Memory B cell (primary cell): Measurements from ENCODE around the gene ESYT1.

Experiments
- ATAC-seq: fragments of 150-1000 bp; cut with Tn5 transposase; 2 replicates; pipeline ENCODE4 v1.10.0; 2021; ENCODE audit warnings: low read depth, mild to moderate bottlenecking, moderate library complexity
- DNase-seq, 2 donors: peaks; one replicate each; pipeline ENCODE4 v3.0.0; 2022; ENCODE audit warnings: low spot score in 2 of 2
- H3K27ac Mint-ChIP-seq: one replicate; pipeline ENCODE4 v1.8.0; 2022; ENCODE audit warnings: mild to moderate bottlenecking, moderate library complexity, mixed read lengths
- H3K27me3 Mint-ChIP-seq: one replicate; pipeline ENCODE4 v1.8.0; 2022; ENCODE audit warnings: mixed read lengths
- H3K36me3 Mint-ChIP-seq: one replicate; pipeline ENCODE4 v1.8.0; 2022; ENCODE audit warnings: mild to moderate bottlenecking, mixed read lengths
- H3K4me1 Mint-ChIP-seq: one replicate; pipeline ENCODE4 v1.8.0; 2022; ENCODE audit warnings: mixed read lengths
- H3K4me3 Mint-ChIP-seq: one replicate; pipeline ENCODE4 v1.8.0; 2022; ENCODE audit warnings: mild to moderate bottlenecking, moderate library complexity, mixed read lengths
- H3K9me3 Mint-ChIP-seq: one replicate; pipeline ENCODE4 v1.8.0; 2022; ENCODE audit warnings: mixed read lengths

ESYT1 gene

DNA sequence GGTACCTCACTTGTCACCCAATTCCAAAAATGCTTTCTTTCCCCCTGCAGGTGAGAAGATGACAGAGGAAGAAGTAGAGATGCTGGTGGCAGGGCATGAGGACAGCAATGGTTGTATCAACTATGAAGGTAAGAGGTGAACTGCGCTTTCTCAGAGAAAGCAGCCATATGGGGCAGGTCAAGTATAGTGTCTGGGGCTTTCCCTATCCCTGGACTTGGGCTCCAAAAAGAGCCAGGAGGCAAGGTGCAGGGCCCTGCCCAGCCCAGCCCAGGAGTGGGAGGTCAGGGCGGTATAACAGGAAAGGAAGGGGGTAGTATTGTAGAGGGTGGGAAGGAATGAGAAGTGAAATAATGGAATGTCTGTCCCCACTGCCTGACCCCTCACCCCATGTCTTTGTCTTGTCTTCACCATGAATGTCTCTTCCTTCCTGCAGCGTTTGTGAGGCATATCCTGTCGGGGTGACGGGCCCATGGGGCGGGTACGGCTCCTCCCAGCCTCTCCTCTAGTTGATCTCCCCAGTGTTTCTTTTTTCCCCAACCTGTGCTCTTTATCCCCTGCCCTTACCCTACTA lies 32.2 kb downstream of the ESYT1 start:
- H3K4me3 Mint-ChIP-seq: peak overlapping the region; percentile 96
- H3K36me3 Mint-ChIP-seq: peaks cover 27% of the 10 kb centered on the region
- no peaks in the 10 kb centered on the region for H3K27me3 Mint-ChIP-seq
- peak overlapping the region; percentile 98 for H3K27ac Mint-ChIP-seq
- DNase-seq (no peak), ATAC-seq (no peak)
- H3K9me3 Mint-ChIP-seq: no peaks in the 10 kb centered on the region
- peaks cover 35% of the 10 kb centered on the region for H3K4me1 Mint-ChIP-seq

GRCh38 chr12:56160894-56161689 lies 33.0 kb downstream of the ESYT1 start:
- DNase-seq: no peak
- peaks cover 30% of the 10 kb centered on the region for H3K4me1 Mint-ChIP-seq
- peaks cover 27% of the 10 kb centered on the region for H3K36me3 Mint-ChIP-seq
- peak overlapping the region; percentile 98 for H3K27ac Mint-ChIP-seq
- no peaks in the 10 kb centered on the region for H3K27me3 Mint-ChIP-seq
- H3K4me3 Mint-ChIP-seq: peak overlapping the region; percentile 96
- no peak for ATAC-seq
- no peaks in the 10 kb centered on the region for H3K9me3 Mint-ChIP-seq

DNA sequence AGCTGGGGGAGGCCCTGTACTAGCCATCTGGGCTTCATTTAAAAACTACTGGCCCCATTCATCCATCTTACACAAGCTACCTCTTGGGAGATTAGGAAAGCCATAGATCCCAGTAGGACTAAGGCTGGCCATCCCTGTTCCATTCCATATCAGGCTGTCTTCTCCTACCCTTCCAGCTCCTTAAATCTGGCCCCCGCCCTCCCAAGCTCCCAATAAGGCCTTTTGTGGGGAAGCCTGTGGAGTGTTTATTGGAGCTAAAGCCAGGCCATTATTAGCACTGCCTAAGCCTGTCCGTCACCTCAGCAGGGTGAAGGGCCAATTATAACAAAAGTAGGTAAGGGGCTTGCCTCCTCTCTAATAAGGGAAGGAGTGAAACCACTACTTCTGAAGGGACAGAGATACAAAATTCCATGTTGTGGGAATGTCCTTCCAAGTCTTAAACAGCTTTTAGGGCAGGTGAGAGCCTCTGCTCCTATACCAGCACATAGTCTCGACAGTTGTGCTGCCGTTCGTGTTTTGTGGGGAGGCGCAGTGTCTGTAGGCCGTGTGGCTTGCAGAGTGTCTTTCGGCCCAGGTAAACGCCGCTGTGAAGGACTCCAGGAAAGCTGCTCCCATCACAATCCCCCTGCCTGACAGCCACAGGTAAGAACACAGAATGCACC lies 33.8 kb downstream of the ESYT1 start:
- Mint-ChIP-seq H3K27ac (peak overlapping the region; percentile 98), H3K4me3 (no peak overlapping the region), H3K36me3 (peaks cover 27% of the 10 kb centered on the region), H3K27me3 (no peaks in the 10 kb centered on the region), H3K4me1 (peaks cover 30% of the 10 kb centered on the region), H3K9me3 (no peaks in the 10 kb centered on the region)
- DNase-seq (no peak), ATAC-seq (no peak)

DNA sequence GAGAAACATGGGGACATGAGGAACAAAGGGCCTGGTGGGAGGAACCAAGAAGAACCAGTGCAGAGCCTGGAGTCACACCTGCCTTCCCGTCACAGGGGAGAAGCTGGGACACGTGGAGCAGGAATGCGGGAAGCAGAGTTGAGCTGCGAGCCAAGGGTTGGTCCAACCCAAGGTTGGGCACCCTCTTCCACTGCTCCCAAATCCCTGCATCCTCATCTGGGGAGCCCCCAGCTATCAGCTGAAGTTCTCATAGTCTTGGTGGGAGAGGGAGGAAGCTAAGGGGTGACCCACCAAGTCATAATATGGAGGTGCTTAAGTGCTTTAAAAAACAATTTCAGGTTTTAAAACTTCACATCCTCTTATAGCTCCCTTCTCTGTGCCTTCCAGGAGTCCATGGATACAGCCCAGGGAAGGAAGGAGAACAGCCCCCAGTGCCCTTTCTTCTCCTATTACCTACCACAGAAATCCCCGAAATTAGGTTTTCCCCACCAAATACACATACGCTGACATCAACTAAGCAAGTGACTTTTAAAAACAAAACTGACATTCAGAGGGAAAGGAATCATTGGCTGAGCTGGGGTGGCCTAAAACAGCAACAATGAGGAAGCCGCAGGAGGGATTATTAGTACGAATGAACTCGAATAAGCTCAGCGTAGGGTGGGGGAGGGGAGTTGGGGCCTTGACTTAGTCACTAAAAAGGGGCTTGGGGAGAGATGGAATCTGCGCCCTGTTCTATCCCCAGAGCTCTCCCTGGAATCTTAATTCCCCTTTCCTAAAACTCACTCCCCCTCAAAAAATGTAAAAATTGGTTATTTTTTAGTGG lies 34.6 kb downstream of the ESYT1 start:
- Mint-ChIP-seq H3K4me3 (no peak overlapping the region), H3K4me1 (peaks cover 28% of the 10 kb centered on the region), H3K36me3 (peaks cover 31% of the 10 kb centered on the region), H3K27ac (no peak overlapping the region), H3K27me3 (no peaks in the 10 kb centered on the region), H3K9me3 (no peaks in the 10 kb centered on the region)
- no peak for ATAC-seq
- no peak for DNase-seq

GRCh38 chr12:56163533-56164344 lies 35.7 kb downstream of the ESYT1 start:
- Mint-ChIP-seq H3K27me3 (no peaks in the 10 kb centered on the region), H3K4me3 (no peak overlapping the region), H3K9me3 (no peaks in the 10 kb centered on the region), H3K36me3 (peaks cover 34% of the 10 kb centered on the region), H3K4me1 (peaks cover 23% of the 10 kb centered on the region), H3K27ac (no peak overlapping the region)
- DNase-seq (no peak), ATAC-seq (no peak)

DNA sequence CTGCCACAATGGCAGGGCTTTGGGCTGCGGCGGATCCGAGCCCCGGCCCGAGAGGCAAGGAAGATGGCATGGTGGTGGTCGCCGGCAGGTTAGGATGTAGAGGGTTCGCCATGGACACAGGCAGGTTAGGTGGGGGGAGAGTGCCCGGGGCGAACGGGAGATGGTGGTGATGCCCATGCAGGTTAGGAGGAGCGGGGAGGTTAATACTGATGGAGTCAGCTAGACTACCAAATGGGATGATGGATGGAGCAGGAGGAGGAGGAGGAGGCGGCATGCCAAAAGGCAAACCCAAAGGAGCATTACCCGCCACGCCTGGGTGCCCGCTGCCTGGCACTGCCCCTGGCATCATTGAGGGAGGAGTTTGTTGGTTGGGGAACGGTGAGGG lies 36.3 kb downstream of the ESYT1 start:
- Mint-ChIP-seq H3K36me3 (peaks cover 37% of the 10 kb centered on the region), H3K4me1 (peaks cover 17% of the 10 kb centered on the region), H3K4me3 (no peak overlapping the region), H3K9me3 (no peaks in the 10 kb centered on the region), H3K27ac (no peak overlapping the region), H3K27me3 (no peaks in the 10 kb centered on the region)
- no peak for DNase-seq
- ATAC-seq: no peak

DNA sequence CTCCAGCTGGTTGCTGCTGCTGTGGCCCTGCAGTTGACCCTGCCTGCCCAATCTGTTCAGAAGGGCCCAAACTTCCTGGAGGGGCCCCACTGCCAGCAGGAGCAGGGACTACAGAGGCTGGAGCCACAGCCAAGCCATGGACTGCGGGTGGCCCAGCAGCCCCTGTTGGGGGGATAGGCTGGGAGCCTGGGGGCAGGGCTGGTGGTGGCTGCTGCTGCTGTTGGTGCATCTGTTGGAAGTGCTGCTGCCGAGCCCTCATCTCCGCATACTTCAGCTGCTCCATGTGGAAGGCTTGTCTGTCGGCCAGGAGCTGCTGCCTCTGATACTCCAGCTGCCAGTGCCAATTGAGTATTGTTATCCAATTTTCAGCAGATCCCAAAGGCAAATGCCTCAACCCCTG lies 37.3 kb downstream of the ESYT1 start:
- Mint-ChIP-seq H3K36me3 (peaks cover 39% of the 10 kb centered on the region), H3K4me1 (peaks cover 7% of the 10 kb centered on the region), H3K4me3 (no peak overlapping the region), H3K27me3 (no peaks in the 10 kb centered on the region), H3K27ac (peak overlapping the region; percentile 38), H3K9me3 (no peaks in the 10 kb centered on the region)
- DNase-seq: no peak
- no peak for ATAC-seq

DNA sequence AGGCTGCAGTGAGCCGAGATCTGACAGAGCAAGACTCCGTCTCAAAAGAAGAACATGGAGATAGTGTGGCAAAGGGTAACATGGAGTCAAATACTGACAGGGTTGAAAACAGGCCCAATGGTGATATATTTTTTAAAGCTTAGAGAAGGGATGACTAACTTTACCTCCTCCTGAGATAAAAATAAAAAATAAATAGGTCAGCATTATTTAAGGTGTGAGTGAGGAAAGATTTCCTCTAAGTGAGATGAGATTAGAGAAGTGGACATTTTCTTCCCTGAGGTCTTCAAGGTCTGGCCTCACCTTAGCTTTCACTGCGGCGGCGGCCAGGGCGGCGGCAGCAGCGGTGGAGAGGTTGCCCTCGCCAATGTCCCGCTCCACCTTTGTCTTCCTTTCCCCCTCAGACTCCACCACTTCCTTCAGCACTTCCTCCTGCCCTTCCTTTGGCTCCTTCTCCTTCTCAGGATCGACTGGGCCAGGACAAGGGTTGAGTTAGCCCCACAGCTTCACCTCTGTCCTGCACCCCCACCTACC lies 41.2 kb downstream of the ESYT1 start:
- no peaks in the 10 kb centered on the region for H3K4me1 Mint-ChIP-seq
- ATAC-seq: no peak
- H3K9me3 Mint-ChIP-seq: no peaks in the 10 kb centered on the region
- H3K27me3 Mint-ChIP-seq: no peaks in the 10 kb centered on the region
- H3K27ac Mint-ChIP-seq: peak overlapping the region; percentile 67
- DNase-seq: no peak
- H3K36me3 Mint-ChIP-seq: peaks cover 39% of the 10 kb centered on the region
- H3K4me3 Mint-ChIP-seq: no peak overlapping the region

- ATAC-seq: no peak
- H3K27me3 Mint-ChIP-seq: no peaks in the 10 kb centered on the region
- no peak for DNase-seq
- H3K4me3 Mint-ChIP-seq: no peak overlapping the region
- H3K27ac Mint-ChIP-seq: no peak overlapping the region
- no peaks in the 10 kb centered on the region for H3K4me1 Mint-ChIP-seq
- no peaks in the 10 kb centered on the region for H3K9me3 Mint-ChIP-seq
- H3K36me3 Mint-ChIP-seq: peaks cover 40% of the 10 kb centered on the region
These were observed 44.8 kb downstream of the ESYT1 start for GRCh38 chr12:56172839-56173238.

- Mint-ChIP-seq H3K4me3 (no peak overlapping the region), H3K4me1 (no peaks in the 10 kb centered on the region), H3K36me3 (peaks cover 37% of the 10 kb centered on the region), H3K27ac (no peak overlapping the region), H3K9me3 (no peaks in the 10 kb centered on the region), H3K27me3 (no peaks in the 10 kb centered on the region)
- DNase-seq (no peak), ATAC-seq (no peak)
These were observed 50.3 kb downstream of the ESYT1 start for GRCh38 chr12:56178347-56178746.

DNA sequence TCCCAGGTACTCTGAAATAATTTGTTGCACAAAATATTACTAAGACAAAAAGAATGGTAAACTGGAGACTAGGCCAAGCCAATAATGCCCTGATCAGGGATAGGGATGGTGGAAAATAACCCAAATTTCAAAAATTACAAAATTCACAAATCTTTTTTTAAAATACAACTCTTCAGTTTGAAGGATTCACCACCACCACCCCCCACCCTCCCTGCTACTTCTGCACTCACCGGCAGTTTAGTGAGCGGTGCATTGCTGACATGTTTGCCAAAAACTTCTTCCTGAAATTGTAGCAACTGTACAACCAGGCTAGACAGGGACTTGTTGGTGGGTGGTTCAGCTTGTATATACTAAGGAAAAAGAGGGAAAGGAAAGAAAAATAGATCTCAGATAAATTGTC lies 58.9 kb downstream of the ESYT1 start:
- Mint-ChIP-seq H3K27ac (no peak overlapping the region), H3K9me3 (no peaks in the 10 kb centered on the region), H3K27me3 (no peaks in the 10 kb centered on the region), H3K36me3 (peaks cover 12% of the 10 kb centered on the region), H3K4me1 (peaks cover 29% of the 10 kb centered on the region), H3K4me3 (no peak overlapping the region)
- DNase-seq: no peak
- no peak for ATAC-seq

DNA sequence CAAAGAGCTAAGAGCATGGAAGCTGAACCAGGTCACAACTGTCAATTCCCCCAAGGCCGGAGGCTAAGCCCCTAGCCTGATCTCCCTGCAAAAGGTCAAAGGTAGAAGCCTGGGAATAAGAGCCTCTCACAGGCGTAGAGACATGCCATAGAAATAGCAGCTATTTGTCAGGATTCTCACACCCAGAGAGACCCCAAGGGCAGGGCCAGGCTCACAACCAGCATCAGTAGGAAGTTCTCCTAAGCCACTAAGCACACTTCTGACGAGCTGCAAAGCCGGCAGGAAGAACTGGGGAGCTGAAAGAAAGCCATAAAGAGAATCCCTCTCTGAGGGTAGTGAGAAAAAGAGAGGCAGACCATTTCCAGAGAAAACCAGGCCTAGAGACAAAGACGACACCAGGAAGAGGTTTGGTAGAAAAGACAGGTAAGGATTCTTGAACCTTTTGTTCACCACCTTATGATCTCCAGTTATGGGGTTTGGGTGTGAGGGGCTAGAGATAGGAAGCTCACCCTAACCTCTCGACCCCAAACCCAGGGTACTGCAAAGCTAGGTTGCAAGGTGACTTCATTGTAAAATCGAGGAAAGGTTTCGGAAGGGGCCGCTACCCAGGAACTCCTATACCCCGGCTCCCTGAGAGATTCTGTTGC lies 60.2 kb downstream of the ESYT1 start:
- no peak for DNase-seq
- H3K4me3 Mint-ChIP-seq: peak overlapping the region; percentile 88
- H3K36me3 Mint-ChIP-seq: peaks cover 12% of the 10 kb centered on the region
- no peaks in the 10 kb centered on the region for H3K27me3 Mint-ChIP-seq
- no peaks in the 10 kb centered on the region for H3K9me3 Mint-ChIP-seq
- H3K4me1 Mint-ChIP-seq: peaks cover 33% of the 10 kb centered on the region
- no peak for ATAC-seq
- peak overlapping the region; percentile 98 for H3K27ac Mint-ChIP-seq

GRCh38 chr12:56188778-56189098 lies 60.7 kb downstream of the ESYT1 start:
- peak overlapping the region; percentile 88 for H3K4me3 Mint-ChIP-seq
- DNase-seq (peak; percentile 16 to 40), ATAC-seq (peak; percentile 2)
- no peaks in the 10 kb centered on the region for H3K27me3 Mint-ChIP-seq
- H3K27ac Mint-ChIP-seq: peak overlapping the region; percentile 98
- H3K4me1 Mint-ChIP-seq: peaks cover 36% of the 10 kb centered on the region
- no peaks in the 10 kb centered on the region for H3K9me3 Mint-ChIP-seq
- H3K36me3 Mint-ChIP-seq: peaks cover 12% of the 10 kb centered on the region
